HEK293 (cell line): Measurements from ENCODE around the gene FRZB.
A peak's percentile ranks its signal among the peaks of the same experiment; 100 is the strongest.

Source experiments
- CTCF ChIA-PET: fragments of 350-600 bp; formaldehyde crosslinking; extraction: SDS; loops from one replicate; lab custom pipeline; 2021; ENCODE audit warnings: antibody characterized with exemption; lab: Yijun Ruan, JAX
- POLR2A ChIA-PET: fragments of 300-600 bp; formaldehyde crosslinking; extraction: SDS; loops from one replicate; lab custom pipeline; 2020; ENCODE audit warnings: antibody characterized with exemption, inconsistent platforms; lab: Yijun Ruan, JAX
- H3K27ac ChIP-seq: fragments of 200-500 bp; sonication (Bioruptor generic); 2 replicates; pipeline ENCODE4 v1.5.1; 2014; ENCODE audit warnings: low read depth, low read length, control low read depth, inconsistent platforms; ENCODE audit errors: extremely low read depth
- H3K36me3 ChIP-seq, 2 experiments: fragments of 200-500 bp in 1 of 2; sonication (Bioruptor generic) in 1 of 2; 1 replicate in 1 of 2; 2 replicates in 1 of 2; pipeline ENCODE4 v1.5.1; 2014 to 2017; ENCODE audit warnings: inconsistent platforms in 2 of 2, low read length in 2 of 2; ENCODE audit not compliant: control insufficient read depth in 2 of 2, insufficient read depth in 1 of 2
- H3K4me1 ChIP-seq: fragments of 200-500 bp; sonication (Bioruptor generic); 2 replicates; pipeline ENCODE4 v1.5.1; 2014; ENCODE audit warnings: mild to moderate bottlenecking, low read length, inconsistent platforms; ENCODE audit not compliant: control insufficient read depth, insufficient read depth
- H3K4me3 ChIP-seq: 2 replicates; pipeline ENCODE4 v1.5.1; 2011; ENCODE audit warnings: low read depth, mild to moderate bottlenecking, control low read depth, low read length, moderate library complexity
- H3K9me3 ChIP-seq: fragments of 200-500 bp; sonication (Bioruptor generic); 2 replicates; pipeline ENCODE4 v1.5.1; 2014; ENCODE audit warnings: low read depth, low read length, inconsistent platforms; ENCODE audit not compliant: control insufficient read depth, insufficient read depth
- MYNN ChIP-seq: fragments of 450-650 bp; formaldehyde crosslinking; IDR thresholded peaks from 2 replicates; pipeline ENCODE4 v1.5.1; 2016; ENCODE audit warnings: missing biosample characterization, missing genetic modification characterization, borderline replicate concordance
- RBAK ChIP-seq: fragments of 450-650 bp; formaldehyde crosslinking; IDR thresholded peaks from 2 replicates; pipeline ENCODE4 v1.5.1; 2016; ENCODE audit warnings: missing biosample characterization, missing genetic modification characterization
- ZBTB48 ChIP-seq: fragments of 450-650 bp; formaldehyde crosslinking; IDR thresholded peaks from 2 replicates; pipeline ENCODE4 v1.5.1; 2016; ENCODE audit warnings: missing biosample characterization, missing genetic modification characterization
- ZIC2 ChIP-seq: fragments of 450-650 bp; formaldehyde crosslinking; IDR thresholded peaks from 2 replicates; pipeline ENCODE4 v1.5.1; 2016; ENCODE audit warnings: missing biosample characterization, missing genetic modification characterization
- ZNF248 ChIP-seq: fragments of 450-650 bp; formaldehyde crosslinking; IDR thresholded peaks from 2 replicates; pipeline ENCODE4 v1.5.1; 2017; ENCODE audit warnings: missing biosample characterization, missing genetic modification characterization
- ZNF366 ChIP-seq: fragments of 450-650 bp; formaldehyde crosslinking; conservative IDR thresholded peaks from 2 replicates; pipeline ENCODE4 v1.5.1; 2016; ENCODE audit warnings: missing biosample characterization, missing genetic modification characterization
- ZNF423 ChIP-seq: fragments of 450-650 bp; formaldehyde crosslinking; IDR thresholded peaks from 2 replicates; pipeline ENCODE4 v1.5.1; 2016; ENCODE audit warnings: missing biosample characterization, missing genetic modification characterization
- ZNF501 ChIP-seq: fragments of 450-650 bp; formaldehyde crosslinking; IDR thresholded peaks from 2 replicates; pipeline ENCODE4 v1.5.1; 2016; ENCODE audit warnings: missing biosample characterization, missing genetic modification characterization
- ZNF530 ChIP-seq: fragments of 450-650 bp; formaldehyde crosslinking; IDR thresholded peaks from 2 replicates; pipeline ENCODE4 v1.5.1; 2016; ENCODE audit warnings: low read depth, missing biosample characterization, missing genetic modification characterization
- ZNF544 ChIP-seq: fragments of 450-650 bp; formaldehyde crosslinking; IDR thresholded peaks from 2 replicates; pipeline ENCODE4 v1.5.0; 2017; ENCODE audit warnings: missing biosample characterization, missing genetic modification characterization
- ZNF626 ChIP-seq: fragments of 450-650 bp; sonication (Bioruptor Pico); formaldehyde crosslinking; IDR thresholded peaks from 2 replicates; pipeline ENCODE4 v1.5.1; 2018; ENCODE audit warnings: missing biosample characterization, missing genetic modification characterization, inconsistent platforms
- TF ChIP-seq, protein P1 (sequence below): fragments of 450-650 bp; formaldehyde crosslinking; IDR thresholded peaks from 2 replicates; pipeline ENCODE4 v1.5.1; 2016; ENCODE audit warnings: missing biosample characterization, missing genetic modification characterization
- TF ChIP-seq, protein P2 (sequence below): fragments of 450-650 bp; formaldehyde crosslinking; IDR thresholded peaks from 2 replicates; pipeline ENCODE4 v1.5.1; 2017; ENCODE audit warnings: missing biosample characterization, missing genetic modification characterization

FRZB gene

DNA sequence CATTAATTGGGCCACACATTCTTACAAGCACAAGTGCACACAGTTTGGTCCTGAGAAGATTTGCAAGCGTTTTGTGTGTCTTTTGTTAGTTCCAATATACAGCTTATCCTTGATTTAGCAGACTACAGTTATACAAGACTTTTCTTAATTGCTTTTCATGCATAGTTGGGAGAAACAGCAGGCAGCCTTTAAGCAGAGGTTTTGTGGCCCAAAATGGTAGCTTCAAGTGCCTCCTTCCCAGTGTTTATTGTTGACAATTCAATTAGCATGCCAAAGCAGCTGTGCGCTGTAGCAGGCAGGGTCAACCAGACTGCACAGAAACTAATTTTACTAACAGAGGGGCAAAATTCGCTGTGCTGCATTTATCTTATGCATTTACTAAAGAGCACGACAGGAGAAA is 47.5 kb downstream of the FRZB start (continued):
- TF ChIP-seq ZIC2: peak; percentile 38
- TF ChIP-seq, all 188 proteins: peak for 10

DNA sequence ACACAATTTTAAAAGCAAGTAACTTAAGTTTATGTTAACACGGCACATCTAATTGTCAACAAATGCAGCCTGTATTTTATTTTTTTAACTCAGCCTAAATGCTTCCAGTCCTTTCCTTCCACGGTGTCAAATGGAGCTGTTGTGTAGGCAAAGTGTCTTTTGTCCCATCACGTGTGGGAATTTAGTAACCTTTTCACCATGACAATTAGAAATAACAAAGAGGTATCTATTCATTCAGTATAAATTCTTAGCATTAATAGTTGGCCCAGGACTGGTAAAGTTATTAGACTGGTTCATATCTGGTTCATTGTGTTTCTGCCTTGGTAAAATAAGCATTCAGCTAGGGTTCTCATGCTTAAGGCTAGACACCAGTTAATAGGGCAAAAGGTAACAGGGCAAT is 47.9 kb downstream of the FRZB start:
- H3K4me1 ChIP-seq: peaks cover 8% of the 10 kb centered on the region; the same call in 1 of the 2 replicates
- ChIA-PET CTCF (interaction anchor here (0.6 to 1.5 kb wide), 4 partner anchors 10 to 75 kb away, joined by 3 to 9 read pairs (median 4); no protein-coding TSS in a partner anchor), POLR2A (interaction anchor here (0.6 to 1.5 kb wide), 3 partner anchors 9 to 118 kb away, joined by 3 to 4 read pairs (median 3); partner anchors contain the start of gene FRZB)
- no peaks in the 10 kb centered on the region for H3K9me3 ChIP-seq
- TF ChIP-seq ZNF501 (tag by site-specific recombination) (no peak), ZNF423 (tag by site-specific recombination) (no peak), ZNF530 (tag by site-specific recombination) (no peak)
- no peak overlapping the region for H3K27ac ChIP-seq
- no peak overlapping the region for H3K4me3 ChIP-seq
- no peaks in the 10 kb centered on the region for H3K36me3 ChIP-seq

DNA sequence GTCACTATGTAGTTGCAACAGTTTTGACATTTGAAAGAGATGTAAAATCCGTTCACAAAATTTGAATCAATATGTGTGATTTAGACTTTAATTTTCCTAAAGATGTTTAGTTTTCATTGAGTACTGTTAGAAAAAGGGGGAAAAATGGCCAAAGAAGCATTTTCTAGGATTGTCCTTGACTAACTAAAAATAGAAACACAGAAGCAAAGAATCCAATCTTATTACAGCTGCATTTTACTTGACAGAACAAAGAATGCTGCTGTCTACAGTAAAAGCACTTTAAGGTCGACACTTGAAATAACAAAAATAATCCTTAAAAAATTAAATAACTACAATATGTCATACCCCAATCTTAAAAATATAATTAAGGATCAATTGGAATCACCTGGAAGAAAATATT is 48.9 kb downstream of the FRZB start:
- Histone ChIP-seq H3K4me1 (peaks cover 8% of the 10 kb centered on the region; the same call in 1 of the 2 replicates), H3K9me3 (no peaks in the 10 kb centered on the region), H3K4me3 (no peak overlapping the region), H3K36me3 (no peaks in the 10 kb centered on the region), H3K27ac (no peak overlapping the region)
- POLR2A ChIA-PET: no interaction called here
- TF ChIP-seq ZBTB48 (no peak), RBAK (tag by site-specific recombination) (no peak), ZNF366 (tag by site-specific recombination) (no peak), ZNF248 (tag by site-specific recombination) (no peak), MYNN (tag by site-specific recombination) (no peak)
- TF ChIP-seq, protein P1, sequence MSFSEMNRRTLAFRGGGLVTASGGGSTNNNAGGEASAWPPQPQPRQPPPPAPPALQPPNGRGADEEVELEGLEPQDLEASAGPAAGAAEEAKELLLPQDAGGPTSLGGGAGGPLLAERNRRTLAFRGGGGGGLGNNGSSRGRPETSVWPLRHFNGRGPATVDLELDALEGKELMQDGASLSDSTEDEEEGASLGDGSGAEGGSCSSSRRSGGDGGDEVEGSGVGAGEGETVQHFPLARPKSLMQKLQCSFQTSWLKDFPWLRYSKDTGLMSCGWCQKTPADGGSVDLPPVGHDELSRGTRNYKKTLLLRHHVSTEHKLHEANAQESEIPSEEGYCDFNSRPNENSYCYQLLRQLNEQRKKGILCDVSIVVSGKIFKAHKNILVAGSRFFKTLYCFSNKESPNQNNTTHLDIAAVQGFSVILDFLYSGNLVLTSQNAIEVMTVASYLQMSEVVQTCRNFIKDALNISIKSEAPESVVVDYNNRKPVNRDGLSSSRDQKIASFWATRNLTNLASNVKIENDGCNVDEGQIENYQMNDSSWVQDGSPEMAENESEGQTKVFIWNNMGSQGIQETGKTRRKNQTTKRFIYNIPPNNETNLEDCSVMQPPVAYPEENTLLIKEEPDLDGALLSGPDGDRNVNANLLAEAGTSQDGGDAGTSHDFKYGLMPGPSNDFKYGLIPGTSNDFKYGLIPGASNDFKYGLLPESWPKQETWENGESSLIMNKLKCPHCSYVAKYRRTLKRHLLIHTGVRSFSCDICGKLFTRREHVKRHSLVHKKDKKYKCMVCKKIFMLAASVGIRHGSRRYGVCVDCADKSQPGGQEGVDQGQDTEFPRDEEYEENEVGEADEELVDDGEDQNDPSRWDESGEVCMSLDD (tag by site-specific recombination): no peak
- CTCF ChIA-PET: interaction anchor here (0.6 to 1.5 kb wide), 4 partner anchors 10 to 107 kb away, joined by 3 to 9 read pairs (median 4); no protein-coding TSS in a partner anchor

DNA sequence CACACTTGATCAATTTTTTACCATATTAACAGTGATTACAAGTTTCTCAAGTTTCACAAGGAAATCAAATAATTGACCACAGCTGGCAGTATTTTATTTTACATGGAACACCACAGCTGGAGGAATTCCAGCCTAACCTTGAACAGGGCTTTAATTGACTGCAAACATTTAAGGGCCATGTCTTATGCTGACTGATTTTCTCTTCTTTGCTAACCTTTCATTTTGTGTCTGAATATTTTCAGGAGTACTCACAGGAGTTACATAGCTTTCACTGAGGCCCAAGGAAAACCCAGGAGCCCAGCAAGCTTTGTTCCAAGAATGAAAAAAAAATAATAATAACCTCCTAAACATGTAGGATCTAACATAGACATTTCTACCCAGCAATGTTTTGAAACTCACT is 49.6 kb downstream of the FRZB start:
- TF ChIP-seq, protein P2, sequence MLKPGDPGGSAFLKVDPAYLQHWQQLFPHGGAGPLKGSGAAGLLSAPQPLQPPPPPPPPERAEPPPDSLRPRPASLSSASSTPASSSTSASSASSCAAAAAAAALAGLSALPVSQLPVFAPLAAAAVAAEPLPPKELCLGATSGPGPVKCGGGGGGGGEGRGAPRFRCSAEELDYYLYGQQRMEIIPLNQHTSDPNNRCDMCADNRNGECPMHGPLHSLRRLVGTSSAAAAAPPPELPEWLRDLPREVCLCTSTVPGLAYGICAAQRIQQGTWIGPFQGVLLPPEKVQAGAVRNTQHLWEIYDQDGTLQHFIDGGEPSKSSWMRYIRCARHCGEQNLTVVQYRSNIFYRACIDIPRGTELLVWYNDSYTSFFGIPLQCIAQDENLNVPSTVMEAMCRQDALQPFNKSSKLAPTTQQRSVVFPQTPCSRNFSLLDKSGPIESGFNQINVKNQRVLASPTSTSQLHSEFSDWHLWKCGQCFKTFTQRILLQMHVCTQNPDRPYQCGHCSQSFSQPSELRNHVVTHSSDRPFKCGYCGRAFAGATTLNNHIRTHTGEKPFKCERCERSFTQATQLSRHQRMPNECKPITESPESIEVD (tag by site-specific recombination): peak; percentile 84
- TF ChIP-seq ZNF544 (tag by site-specific recombination): no peak
- Histone ChIP-seq H3K4me3 (no peak overlapping the region), H3K9me3 (no peaks in the 10 kb centered on the region), H3K27ac (no peak overlapping the region), H3K36me3 (no peaks in the 10 kb centered on the region), H3K4me1 (peaks cover 8% of the 10 kb centered on the region; the same call in 1 of the 2 replicates)
- ChIA-PET POLR2A (no interaction called here), CTCF (interaction anchor here (0.5 to 1.3 kb wide), 4 partner anchors 11 to 164 kb away, joined by 3 to 4 read pairs (median 4); no protein-coding TSS in a partner anchor)

DNA sequence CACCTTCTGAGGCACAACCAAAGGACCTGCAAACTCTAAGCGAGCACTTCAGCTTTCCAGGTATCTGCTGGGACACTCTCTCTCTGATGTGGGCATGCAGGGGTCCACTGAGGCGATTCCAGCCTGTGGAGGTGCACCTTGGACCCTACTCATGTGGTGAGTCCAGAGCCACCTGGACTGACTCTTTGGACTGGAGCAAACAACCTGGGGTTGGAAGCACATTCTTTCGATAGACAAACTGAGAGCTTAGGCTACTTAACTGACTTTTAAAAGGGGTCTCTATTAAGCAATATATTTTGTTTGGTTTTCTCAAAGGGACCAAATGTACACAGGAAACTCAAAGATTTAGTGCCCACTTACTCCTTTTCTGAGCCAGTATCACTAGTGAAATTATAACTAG is 51.6 kb downstream of the FRZB start:
- Histone ChIP-seq H3K4me1 (peaks cover 8% of the 10 kb centered on the region; the same call in 1 of the 2 replicates), H3K36me3 (no peaks in the 10 kb centered on the region), H3K9me3 (no peaks in the 10 kb centered on the region), H3K4me3 (no peak overlapping the region), H3K27ac (no peak overlapping the region)
- ChIA-PET CTCF (interaction anchor here (0.6 kb wide), 1 partner anchor 108 kb away, joined by 4 read pairs; no protein-coding TSS in a partner anchor), POLR2A (no interaction called here)
- TF ChIP-seq ZNF626: no peak
- TF ChIP-seq, protein P2 (tag by site-specific recombination): no peak
